Right lung (tissue), 5 donors: ENCODE measurements around the gene UBE3D. TPM values are rescaled to one million over a fixed set of nuclear protein-coding genes. Genes with fewer than 3 reads are reported as not detected.
"Not testable (repeated sequence)": the region's sequence is repeated elsewhere in the genome, so short reads cannot be mapped to it uniquely, and the experiment has no call there.

Experiments
- DNase-seq, 2 donors: peaks; one replicate each; pipeline ENCODE4 v3.0.0-alpha.2; 2013
- polyA plus RNA-seq, 5 donors: library from polyadenylated mRNA; unstranded; fragments of 120-200 nt; gene quantifications; one replicate each; pipeline versions ENCODE4 v1.2.1 to v1.2.3, GENCODE V29; 2013; ENCODE audit warnings: inconsistent platforms in 1 of 5, low replicate concordance in 1 of 5; ENCODE audit not compliant: insufficient read length in 5 of 5, insufficient read depth in 1 of 5

Gene UBE3D
- polyA plus RNA-seq, 5 donors = 7.3 to 12.8 (median 8.9) TPM

- DNase-seq = peak in 1 of 2 donors; percentile 30
These were observed 7.8 kb downstream of the UBE3D start for GRCh38 chr6:83057705-83058321.

- peak in 1 of 2 donors; percentile 42 for DNase-seq
These were observed 10.2 kb downstream of the UBE3D start for GRCh38 chr6:83055366-83055964.

- no peak for DNase-seq
These were observed 12.0 kb downstream of the UBE3D start for GRCh38 chr6:83053678-83054077.

DNA sequence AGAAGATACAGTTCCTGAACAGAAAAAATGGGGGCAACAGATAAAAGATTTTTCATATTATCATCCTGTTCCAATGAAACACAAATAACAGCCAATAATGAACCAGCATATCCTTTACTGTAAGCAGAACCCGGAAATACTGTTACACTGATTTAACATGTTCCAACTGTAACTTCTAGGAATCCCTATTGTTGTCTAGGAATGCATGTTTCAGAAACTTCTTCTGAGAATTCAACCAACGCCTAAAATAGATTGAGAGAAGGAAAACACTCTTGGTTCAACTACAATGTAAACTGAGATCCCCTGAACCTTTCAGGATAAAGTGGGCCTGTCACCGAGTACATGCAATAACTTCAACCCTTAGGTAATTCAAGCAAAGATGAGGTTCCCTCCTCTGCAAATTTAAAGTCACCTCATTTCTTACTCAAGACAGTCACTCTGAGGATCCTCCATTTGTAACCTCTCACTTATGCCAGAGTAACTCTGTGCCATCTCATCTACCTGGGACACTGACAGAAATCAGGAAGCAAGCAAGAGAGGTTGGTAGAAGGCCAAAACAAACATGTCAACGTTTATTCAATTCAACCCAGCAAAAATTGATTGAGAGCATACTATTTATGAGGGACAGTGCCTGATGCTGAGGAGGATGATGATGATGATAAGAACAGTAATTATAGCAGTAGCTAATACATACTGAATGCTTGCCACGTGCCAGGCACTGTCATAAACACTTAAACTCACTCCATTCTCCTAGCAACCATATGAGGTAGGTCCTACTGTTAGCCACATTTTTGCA, 14.1 kb downstream of the UBE3D start:
- no peak for DNase-seq

DNA sequence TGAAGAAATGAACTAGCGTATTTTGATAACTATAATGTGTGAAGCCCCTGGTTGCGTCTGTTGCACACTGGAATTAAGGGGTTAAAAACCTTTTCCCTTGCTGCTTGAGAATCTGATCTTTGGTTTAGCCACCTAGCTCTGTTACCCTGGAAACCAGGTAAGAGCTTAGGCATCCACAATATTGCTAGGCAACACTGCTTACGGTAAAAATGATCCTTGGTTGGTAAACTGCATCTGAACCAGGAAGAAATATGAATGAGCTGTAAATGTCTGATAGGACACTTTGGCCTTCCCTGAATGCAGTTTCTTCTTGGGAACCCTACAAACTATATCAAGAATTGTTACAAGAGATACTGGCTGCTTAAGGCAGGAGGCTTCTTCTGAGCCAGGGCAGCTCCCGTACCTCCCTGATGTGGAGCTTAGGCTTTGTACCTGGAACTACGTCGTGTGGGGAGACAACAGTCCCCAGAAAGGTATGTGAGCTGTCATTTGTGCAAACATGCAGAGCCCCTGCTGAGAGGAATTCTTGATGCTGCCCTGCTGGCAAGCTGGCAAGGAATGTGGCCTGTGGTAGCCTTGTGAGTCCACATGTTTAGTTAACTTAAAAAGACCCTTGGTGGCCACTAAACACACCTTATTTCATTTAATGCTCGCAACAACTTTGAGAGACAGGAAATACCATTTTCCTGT, 18.4 kb downstream of the UBE3D start:
- no peak for DNase-seq

- DNase-seq = no peak
These were observed 21.4 kb downstream of the UBE3D start for GRCh38 chr6:83044091-83044768.

DNA sequence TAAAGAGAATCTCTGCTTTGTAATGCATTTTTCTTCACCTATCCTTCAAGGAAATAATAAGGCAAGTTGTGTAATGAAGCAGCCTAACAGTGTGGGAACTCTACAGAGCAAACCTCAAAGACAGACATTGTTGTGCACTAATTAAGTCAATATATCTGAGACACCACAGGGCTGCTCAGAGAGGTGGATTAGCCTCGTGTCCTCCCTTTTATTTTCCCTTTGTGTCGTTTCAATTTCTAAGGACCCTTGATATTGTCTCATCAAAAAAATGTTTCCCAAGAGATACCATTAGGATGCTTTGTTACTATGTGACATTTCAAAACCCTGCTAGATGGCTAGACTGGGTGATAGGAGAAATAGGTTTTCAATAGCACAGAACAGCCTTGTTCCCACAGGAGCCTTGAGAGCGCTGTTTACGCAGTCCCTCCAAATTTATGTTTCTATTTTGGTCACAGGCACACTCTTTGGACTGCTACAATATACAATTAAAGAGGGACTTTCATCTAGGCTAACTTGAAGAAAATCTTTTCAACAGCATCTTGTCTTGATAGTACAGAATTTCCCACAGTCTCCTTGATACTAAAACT, 23.1 kb downstream of the UBE3D start:
- no peak for DNase-seq

DNA sequence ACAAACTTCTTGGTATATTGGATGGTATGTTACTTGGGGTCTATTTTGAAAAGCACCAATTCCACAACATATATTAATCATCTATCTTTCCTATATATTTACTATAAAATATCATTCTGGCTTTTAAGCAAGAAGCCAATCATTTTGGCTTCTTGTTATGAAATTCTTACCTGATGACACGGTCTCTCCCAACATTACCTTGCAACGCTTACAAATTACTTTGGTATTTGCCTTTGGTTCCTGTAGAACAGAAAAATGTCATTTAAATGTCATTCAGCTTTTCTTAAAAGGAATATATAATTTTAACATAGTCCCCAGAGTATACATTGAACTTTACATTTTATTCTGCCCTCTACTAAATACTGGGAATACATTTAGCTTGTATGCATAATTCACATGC, 27.4 kb downstream of the UBE3D start:
- DNase-seq = no peak

DNA sequence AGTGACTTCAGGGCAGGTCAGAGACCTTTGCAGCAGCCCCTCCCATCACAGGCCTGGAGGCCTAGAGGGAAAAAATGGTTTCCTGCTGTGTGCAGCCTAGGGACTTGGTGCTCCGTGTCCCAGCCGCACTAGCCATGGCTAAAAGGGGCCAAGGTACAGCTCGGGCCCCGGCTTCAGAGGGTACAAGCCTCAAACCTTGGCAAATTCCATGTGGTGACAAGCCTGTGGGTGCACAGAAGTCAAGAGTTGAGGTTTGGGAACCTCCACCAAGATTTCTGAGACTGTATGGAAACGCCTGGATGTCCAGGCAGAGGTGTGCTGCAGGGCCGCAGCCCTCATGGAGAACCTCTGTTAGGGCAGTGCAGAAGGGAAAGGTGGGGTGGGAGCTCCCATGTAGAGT, 34.0 kb downstream of the UBE3D start:
- no peak for DNase-seq

DNA sequence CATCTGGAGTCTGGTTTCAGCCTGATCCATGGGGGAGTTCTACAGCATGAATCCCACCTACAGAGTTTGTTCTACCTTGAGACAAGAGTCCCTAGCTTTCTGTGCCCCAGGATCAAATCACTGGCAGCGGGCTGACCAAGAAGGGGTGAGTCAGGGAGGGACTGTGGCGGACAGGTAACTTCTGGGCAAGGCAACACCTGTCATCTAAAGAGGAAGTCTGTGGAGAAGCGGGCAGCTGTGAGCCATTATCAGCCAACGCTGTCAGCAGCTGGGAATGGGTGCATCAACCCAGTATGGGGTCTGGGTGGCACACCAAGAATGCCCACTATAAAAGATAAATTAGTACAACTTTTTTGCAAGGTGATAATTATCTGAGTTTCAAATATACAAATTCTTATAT, 45.9 kb downstream of the UBE3D start:
- DNase-seq = no peak

- DNase-seq = not testable (repeated sequence)
These were observed 54.5 kb downstream of the UBE3D start for GRCh38 chr6:83011131-83011530.

DNA sequence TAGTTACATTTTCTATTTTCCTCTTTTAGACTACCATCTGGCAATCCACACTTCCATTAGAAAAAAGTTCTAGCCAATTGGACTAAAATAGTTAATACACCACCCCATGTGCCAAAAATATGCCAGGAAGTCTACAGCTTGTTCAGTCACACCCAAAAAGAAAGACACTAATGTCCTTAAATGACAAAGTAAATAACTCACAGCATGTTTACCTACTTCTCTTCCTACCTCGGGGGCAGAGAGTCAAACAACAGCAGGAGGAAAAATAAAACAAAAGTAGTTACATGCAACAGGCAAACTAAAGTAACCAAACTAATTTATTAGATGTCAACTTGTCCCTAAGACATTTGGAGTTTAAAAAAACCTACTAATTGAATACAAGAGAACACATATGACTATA, 57.0 kb downstream of the UBE3D start:
- DNase-seq = no peak

DNA sequence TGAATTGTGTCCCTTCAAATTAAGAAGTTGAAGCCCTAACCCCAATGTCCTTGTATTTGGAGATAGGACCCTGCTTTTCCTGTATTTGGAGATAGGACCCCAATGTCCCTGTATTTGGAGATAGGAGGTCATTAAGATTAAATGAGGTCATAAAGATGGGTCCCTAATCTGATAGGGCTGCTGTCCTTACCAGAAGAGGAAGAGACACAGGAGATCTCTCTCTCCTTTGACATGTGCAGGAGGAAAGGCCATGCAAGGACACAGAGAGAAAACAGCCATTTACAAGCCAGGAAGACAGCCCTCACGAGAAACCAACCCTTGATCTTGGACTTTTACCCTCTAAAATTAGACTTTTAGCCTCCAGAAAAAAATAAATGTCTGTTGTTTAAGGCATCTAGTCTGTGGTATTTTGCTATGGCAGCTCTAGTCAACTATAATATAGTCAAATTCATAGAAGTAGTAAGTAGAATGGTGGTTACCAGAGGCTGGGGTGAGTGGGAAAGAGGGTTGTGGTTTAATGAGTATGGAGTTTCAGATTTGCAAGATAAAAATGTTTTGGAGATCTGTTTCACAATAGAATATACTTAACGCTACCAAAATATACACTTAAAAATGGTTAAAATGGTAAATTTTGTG, 59.3 kb downstream of the UBE3D start:
- DNase-seq = no peak

DNA sequence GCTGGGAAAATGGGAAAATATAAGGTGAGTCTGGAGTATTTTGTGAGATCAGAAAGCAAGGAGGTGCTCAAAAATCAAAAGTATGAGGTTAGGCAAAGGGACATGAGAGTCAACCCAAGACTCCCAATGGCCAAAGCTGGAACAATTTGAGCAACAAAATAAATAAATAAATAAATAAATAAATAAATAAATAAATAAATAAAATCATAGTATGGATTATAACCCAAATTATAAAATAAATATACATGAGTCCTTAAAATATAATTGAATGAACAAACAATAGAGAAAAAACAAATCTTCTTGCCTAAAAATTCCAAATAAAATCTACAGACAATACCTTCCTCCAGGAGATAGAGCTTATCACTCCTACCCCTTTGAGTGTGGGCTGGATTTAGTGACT, 69.5 kb downstream of the UBE3D start:
- no peak for DNase-seq

GRCh38 chr6:82995066-82995465, 70.6 kb downstream of the UBE3D start:
- DNase-seq = no peak

- DNase-seq = no peak
These were observed 75.8 kb downstream of the UBE3D start for GRCh38 chr6:82989736-82990290.

GRCh38 chr6:82988930-82989351, 76.7 kb downstream of the UBE3D start:
- no peak for DNase-seq

GRCh38 chr6:82987951-82988350, 77.7 kb downstream of the UBE3D start:
- no peak for DNase-seq

DNA sequence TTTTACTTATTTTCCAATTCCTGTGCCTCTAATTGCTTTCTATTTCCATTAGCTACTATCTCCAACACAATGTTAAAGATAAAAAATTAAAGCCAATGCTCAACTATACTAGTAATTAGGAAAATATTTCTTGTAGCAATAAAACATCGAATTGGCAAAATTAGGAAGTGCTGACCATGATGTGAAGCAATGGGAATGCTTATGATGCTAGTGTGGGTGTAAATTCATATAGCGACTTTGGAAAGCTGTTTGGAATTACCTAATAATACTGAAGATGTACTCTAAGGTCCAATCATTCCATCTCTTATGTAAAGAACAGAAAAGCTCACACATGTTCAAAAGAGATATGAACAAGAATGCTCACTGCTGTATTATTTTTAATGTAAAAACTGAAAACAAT, 78.2 kb downstream of the UBE3D start:
- no peak for DNase-seq

DNA sequence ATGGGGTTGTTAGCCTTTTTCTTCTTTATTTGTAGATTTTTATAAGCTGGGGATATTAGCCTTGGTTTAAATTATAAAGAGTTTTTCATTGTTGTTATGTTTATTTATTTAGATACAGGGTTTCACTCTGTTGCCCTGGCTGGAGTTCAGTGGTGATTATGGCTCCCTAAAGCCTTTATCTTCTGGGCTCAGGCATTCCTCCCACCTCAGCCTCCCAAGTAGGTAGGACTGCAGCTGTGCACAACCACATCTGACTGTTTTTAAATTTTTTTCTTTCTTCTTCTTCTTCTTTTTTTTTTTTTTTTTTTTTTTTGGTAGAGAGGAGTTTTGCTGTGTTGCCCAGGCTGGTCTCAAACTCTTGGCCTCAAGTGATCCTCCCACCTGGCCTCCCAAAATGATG, 80.9 kb downstream of the UBE3D start:
- DNase-seq = no peak

DNA sequence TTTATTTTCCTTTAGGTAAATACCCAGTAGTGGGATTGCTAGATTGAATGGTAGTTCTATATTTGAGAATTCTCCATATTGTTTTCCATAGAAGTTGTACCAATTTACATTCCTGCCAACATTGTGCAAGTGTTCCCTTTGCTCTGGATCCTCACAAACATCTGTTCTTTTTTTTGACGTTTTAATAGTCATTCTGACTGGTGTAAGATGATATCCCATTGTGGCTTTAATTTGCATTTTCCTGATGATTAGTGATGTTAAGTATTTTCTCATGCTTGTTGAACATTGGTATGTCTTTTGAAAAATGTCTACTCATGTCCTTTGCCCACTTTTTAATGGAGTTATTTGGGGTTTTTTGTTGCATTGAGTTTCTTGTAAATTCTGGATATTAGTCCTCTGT, 85.6 kb downstream of the UBE3D start:
- DNase-seq = no peak
